PC-9 (cell line): ENCODE data around the gene SCGB3A1. TPM values are rescaled to one million over a fixed set of nuclear protein-coding genes. Genes with fewer than 3 reads are reported as not detected.

Experiments used
- BruUV-seq: library from RNA; stranded (reverse); fragments of 400-500 nt; replicated peaks from 2 replicates; lab custom pipeline; 2021; lab: Mats Ljungman, UMichigan
- CTCF ChIA-PET: fragments of 300-600 bp; sonication (Branson Sonifier 250); formaldehyde crosslinking; loops from one replicate; lab custom pipeline; 2022; ENCODE audit warnings: antibody characterized with exemption; lab: Charles Lee
- POLR2A ChIA-PET: fragments of 300-600 bp; sonication (Branson Sonifier 250); formaldehyde crosslinking; loops from one replicate; lab custom pipeline; 2022; ENCODE audit warnings: antibody characterized with exemption; ENCODE audit not compliant: unreplicated experiment; lab: Charles Lee
- DNase-seq, 2 experiments: peaks; one replicate each; pipeline versions ENCODE4 v3.0.0 to v3.0.0-alpha.2; 2015 to 2022; ENCODE audit warnings: mixed read lengths in 1 of 2
- H2AFZ ChIP-seq: fragments of 200-600 bp; sonication (generic); 2 replicates; pipeline ENCODE4 v1.8.1; 2017; ENCODE audit warnings: antibody characterized with exemption
- H3F3A ChIP-seq: fragments of 200-600 bp; sonication (generic); 2 replicates; pipeline ENCODE4 v1.8.1; 2017; ENCODE audit warnings: antibody characterized with exemption, mild to moderate bottlenecking, low read depth; ENCODE audit not compliant: insufficient read depth
- H3K27ac ChIP-seq: fragments of 200-600 bp; sonication (generic); 2 replicates; pipeline ENCODE4 v1.6.1; 2016; ENCODE audit warnings: mixed run types
- H3K27me3 ChIP-seq: fragments of 200-600 bp; sonication (generic); 2 replicates; pipeline ENCODE4 v1.6.1; 2016; ENCODE audit warnings: low read depth, mixed run types; ENCODE audit not compliant: insufficient read depth
- H3K36me3 ChIP-seq: fragments of 200-600 bp; sonication (generic); 2 replicates; pipeline ENCODE4 v1.6.1; 2016; ENCODE audit warnings: low read depth, mixed run types
- H3K4me1 ChIP-seq: fragments of 200-600 bp; sonication (generic); replicated peaks from 2 replicates; pipeline ENCODE4 v1.6.1; 2016; ENCODE audit warnings: mixed run types; ENCODE audit not compliant: insufficient read depth
- H3K4me2 ChIP-seq: fragments of 200-600 bp; sonication (generic); 2 replicates; pipeline ENCODE4 v1.6.1; 2017; ENCODE audit warnings: mixed run types
- H3K4me3 ChIP-seq: fragments of 200-600 bp; sonication (generic); 2 replicates; pipeline ENCODE4 v1.6.1; 2016; ENCODE audit warnings: mixed run types
- H3K79me2 ChIP-seq: fragments of 200-600 bp; sonication (generic); 2 replicates; pipeline ENCODE4 v1.6.1; 2017; ENCODE audit warnings: low read depth, mixed run types
- H3K9me2 ChIP-seq: fragments of 200-600 bp; sonication (generic); 2 replicates; pipeline ENCODE4 v1.8.1; 2017; ENCODE audit warnings: mild to moderate bottlenecking; ENCODE audit not compliant: insufficient read depth
- H3K9me3 ChIP-seq: fragments of 200-600 bp; sonication (generic); 2 replicates; pipeline ENCODE4 v1.8.1; 2016; ENCODE audit warnings: low read depth; ENCODE audit not compliant: insufficient read depth
- H4K20me1 ChIP-seq: fragments of 200-600 bp; sonication (generic); 2 replicates; pipeline ENCODE4 v1.8.1; 2017; ENCODE audit not compliant: insufficient read depth
- CTCF ChIP-seq: fragments of 200-600 bp; sonication (generic); conservative IDR thresholded peaks from 2 replicates; pipeline ENCODE4 v1.6.1; 2017; ENCODE audit warnings: mixed run types, antibody characterized with exemption, mild to moderate bottlenecking, moderate library complexity
- EZH2 ChIP-seq: fragments of 200-600 bp; sonication (generic); IDR thresholded peaks from 2 replicates; pipeline ENCODE4 v1.8.0; 2017; ENCODE audit warnings: antibody characterized with exemption, low read depth
- intact Hi-C: fragments of 100-400 bp; cut with micrococcal nuclease; formaldehyde crosslinking; loops from one replicate; pipeline ENCODE4 v1.10.0; 2022; ENCODE audit not compliant: unreplicated experiment
- total RNA-seq: library from RNA; stranded (reverse); gene quantifications from 2 replicates; pipeline ENCODE4 v1.2.3, GENCODE V29; 2021

Gene SCGB3A1
- total RNA-seq, 1 experiment from 2014 or later = not detected

- no peaks in the 10 kb centered on the region for H3F3A ChIP-seq
- POLR2A ChIA-PET = no interaction called here
- intact Hi-C loops = no loop called here
- no peaks in the 10 kb centered on the region for H3K9me2 ChIP-seq
- peaks cover 43% of the 10 kb centered on the region for H3K27me3 ChIP-seq
- no peaks in the 10 kb centered on the region for H3K36me3 ChIP-seq
- no TSS peak for BruUV-seq
- CTCF ChIA-PET = no interaction called here
- no peak overlapping the region for H3K4me3 ChIP-seq
- no peaks in the 10 kb centered on the region for H4K20me1 ChIP-seq
- H3K4me2 ChIP-seq = no peak overlapping the region
- H3K4me1 ChIP-seq = no peaks in the 10 kb centered on the region
- H3K9me3 ChIP-seq = no peaks in the 10 kb centered on the region
- no peak overlapping the region for H2AFZ ChIP-seq
- H3K79me2 ChIP-seq = no peaks in the 10 kb centered on the region
- TF ChIP-seq CTCF (no peak), EZH2 (no peak)
- H3K27ac ChIP-seq = no peak overlapping the region
- DNase-seq = no peak
Measured at GRCh38 chr5:180622910-180623309, 31.6 kb upstream of the SCGB3A1 start.

- Histone ChIP-seq H4K20me1 (no peaks in the 10 kb centered on the region), H3K79me2 (no peaks in the 10 kb centered on the region), H3K9me2 (no peaks in the 10 kb centered on the region), H3K9me3 (no peaks in the 10 kb centered on the region), H3F3A (no peaks in the 10 kb centered on the region), H3K4me3 (no peak overlapping the region), H3K27me3 (peaks cover 41% of the 10 kb centered on the region), H3K27ac (no peak overlapping the region), H3K36me3 (no peaks in the 10 kb centered on the region), H3K4me1 (no peaks in the 10 kb centered on the region), H3K4me2 (no peak overlapping the region), H2AFZ (no peak overlapping the region)
- ChIA-PET CTCF (no interaction called here), POLR2A (no interaction called here)
- no peak for TF ChIP-seq EZH2
- no peak for TF ChIP-seq CTCF
- intact Hi-C loops = no loop called here
- DNase-seq = no peak
- BruUV-seq = no TSS peak
Measured at GRCh38 chr5:180621311-180621710, 30.0 kb upstream of the SCGB3A1 start.

- TF ChIP-seq EZH2 (no peak), CTCF (no peak)
- Histone ChIP-seq H3K36me3 (no peaks in the 10 kb centered on the region), H4K20me1 (no peaks in the 10 kb centered on the region), H3F3A (no peaks in the 10 kb centered on the region), H3K9me3 (no peaks in the 10 kb centered on the region), H2AFZ (no peak overlapping the region), H3K27ac (no peak overlapping the region), H3K4me1 (no peaks in the 10 kb centered on the region), H3K4me3 (no peak overlapping the region), H3K4me2 (no peak overlapping the region), H3K79me2 (no peaks in the 10 kb centered on the region), H3K9me2 (no peaks in the 10 kb centered on the region), H3K27me3 (peaks cover 34% of the 10 kb centered on the region)
- CTCF ChIA-PET = no interaction called here
- POLR2A ChIA-PET = no interaction called here
- intact Hi-C loops = no loop called here
- DNase-seq = no peak
- no TSS peak for BruUV-seq
Measured at GRCh38 chr5:180620014-180620413, 28.7 kb upstream of the SCGB3A1 start.
